Measurements from ENCODE around the gene ZNF48.

GRCh38 chr16:30397776-30398660, 2.8 kb downstream of the ZNF48 start:
- TF ChIP-seq EZH2 (IDR thresholded peaks at IDR 0.05): no peak
- TF ChIP-seq POLR2AphosphoS5 (IDR thresholded peaks at IDR 0.05; ENCODE audit: borderline replicate concordance, low read depth, low read length): no peak
- no peak for TF ChIP-seq FOXP2 (optimal IDR thresholded peaks at IDR 0.05; ENCODE audit: control extremely low read depth, extremely low read length, insufficient read depth)
